ENCODE results near the gene MAST4.

Gene MAST4

DNA sequence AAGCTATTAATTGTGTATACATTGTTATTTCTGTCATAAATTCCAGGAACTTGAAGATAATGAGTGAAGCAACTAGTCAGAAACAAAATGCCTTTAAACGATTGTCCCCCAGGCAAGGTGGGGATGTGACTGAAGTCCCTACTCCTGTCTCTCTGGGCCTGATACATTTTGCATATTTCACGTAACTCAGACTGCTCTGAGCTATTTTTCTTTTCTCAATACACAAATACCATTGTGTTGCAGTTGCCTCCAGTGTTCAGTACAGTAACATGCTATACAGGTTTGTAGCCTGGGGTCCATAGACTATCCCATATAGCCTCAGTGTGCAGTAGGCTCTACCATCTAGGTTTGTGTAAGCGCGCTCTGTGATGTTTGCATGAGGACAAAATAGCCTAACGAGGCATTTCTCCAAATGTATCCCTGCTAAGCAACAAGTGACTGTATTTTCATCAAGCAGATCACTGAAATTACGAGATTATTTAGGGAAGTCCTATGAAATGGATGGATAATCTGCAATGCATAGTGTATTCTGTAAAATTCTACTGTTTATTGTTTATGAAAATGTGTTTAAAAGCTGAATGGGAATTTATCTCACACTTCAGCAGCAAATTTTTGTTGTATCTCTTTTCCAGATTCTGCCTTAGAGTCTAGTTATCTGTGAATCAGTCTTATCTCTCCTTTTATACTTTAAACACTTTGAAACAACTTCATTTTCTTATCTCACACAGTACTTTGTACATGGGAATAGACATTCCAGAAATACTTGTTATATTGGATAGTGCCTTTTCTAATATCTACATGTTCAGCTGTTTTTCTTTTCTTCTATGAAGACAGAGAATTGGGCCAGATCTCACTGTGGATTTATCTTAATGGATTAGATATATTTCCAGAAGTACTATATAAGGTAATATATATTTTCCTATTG is 449.9 kb downstream of the MAST4 start:
- no peaks in the 10 kb centered on the region for H3K36me3 ChIP-seq (ENCODE audit: control insufficient read depth, insufficient read depth, low read length)
- no peak overlapping the region for H3K9ac ChIP-seq
- no peaks in the 10 kb centered on the region for H3K9me3 ChIP-seq (ENCODE audit: control insufficient read depth, low read length)
- no peak overlapping the region for H3K4me2 ChIP-seq (ENCODE audit: low read length)
- no peaks in the 10 kb centered on the region for H3K27me3 ChIP-seq (ENCODE audit: control insufficient read depth, insufficient read depth, low read length)
- peaks cover 23% of the 10 kb centered on the region for H3K4me1 ChIP-seq
- H3K4me3 ChIP-seq (ENCODE audit: low read depth, low read length): no peak overlapping the region
- H3K79me2 ChIP-seq: peaks cover 18% of the 10 kb centered on the region
- no peak for TF ChIP-seq CTCF (IDR thresholded peaks at IDR 0.05)
- H3K27ac ChIP-seq: no peak overlapping the region
- no peak overlapping the region for H2AFZ ChIP-seq

- Histone ChIP-seq H3K4me1 (peaks cover 25% of the 10 kb centered on the region), H3K4me2 (ENCODE audit: low read length) (no peak overlapping the region), H3K27me3 (ENCODE audit: control insufficient read depth, insufficient read depth, low read length) (no peaks in the 10 kb centered on the region), H2AFZ (no peak overlapping the region), H3K9ac (no peak overlapping the region), H3K4me3 (ENCODE audit: low read depth, low read length) (no peak overlapping the region), H3K36me3 (ENCODE audit: control insufficient read depth, insufficient read depth, low read length) (no peaks in the 10 kb centered on the region), H3K79me2 (peaks cover 9% of the 10 kb centered on the region), H3K27ac (no peak overlapping the region), H3K9me3 (ENCODE audit: control insufficient read depth, low read length) (no peaks in the 10 kb centered on the region)
- TF ChIP-seq CTCF (IDR thresholded peaks at IDR 0.05): no peak
These were observed 451.0 kb downstream of the MAST4 start for GRCh38 chr5:67047160-67047559.

DNA sequence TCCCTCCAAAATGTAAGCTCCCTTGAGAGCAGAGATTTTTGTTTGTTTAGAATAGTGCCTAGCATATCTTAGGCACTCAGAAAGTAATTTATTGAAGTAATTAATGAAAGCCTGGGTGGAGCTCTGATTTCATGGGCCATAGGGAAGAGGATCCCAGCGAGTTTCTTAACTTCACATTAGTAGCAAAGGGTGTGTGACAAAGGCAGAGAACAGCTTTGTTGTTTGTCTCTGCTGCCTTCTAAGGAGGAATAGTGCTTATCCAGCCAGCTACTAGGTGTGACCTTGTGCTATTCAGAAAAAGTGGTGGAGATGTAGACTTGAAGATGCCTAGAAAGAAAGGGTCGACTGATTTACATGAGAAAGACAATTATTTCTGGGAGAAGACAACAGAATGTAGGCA is 451.4 kb downstream of the MAST4 start:
- no peaks in the 10 kb centered on the region for H3K9me3 ChIP-seq (ENCODE audit: control insufficient read depth, low read length)
- no peaks in the 10 kb centered on the region for H3K36me3 ChIP-seq (ENCODE audit: control insufficient read depth, insufficient read depth, low read length)
- no peak overlapping the region for H3K9ac ChIP-seq
- no peak overlapping the region for H3K4me2 ChIP-seq (ENCODE audit: low read length)
- peaks cover 7% of the 10 kb centered on the region for H3K79me2 ChIP-seq
- no peaks in the 10 kb centered on the region for H3K27me3 ChIP-seq (ENCODE audit: control insufficient read depth, insufficient read depth, low read length)
- no peak overlapping the region for H3K4me3 ChIP-seq (ENCODE audit: low read depth, low read length)
- H3K4me1 ChIP-seq: peaks cover 25% of the 10 kb centered on the region
- H2AFZ ChIP-seq: no peak overlapping the region
- no peak for TF ChIP-seq CTCF (IDR thresholded peaks at IDR 0.05)
- H3K27ac ChIP-seq: no peak overlapping the region

DNA sequence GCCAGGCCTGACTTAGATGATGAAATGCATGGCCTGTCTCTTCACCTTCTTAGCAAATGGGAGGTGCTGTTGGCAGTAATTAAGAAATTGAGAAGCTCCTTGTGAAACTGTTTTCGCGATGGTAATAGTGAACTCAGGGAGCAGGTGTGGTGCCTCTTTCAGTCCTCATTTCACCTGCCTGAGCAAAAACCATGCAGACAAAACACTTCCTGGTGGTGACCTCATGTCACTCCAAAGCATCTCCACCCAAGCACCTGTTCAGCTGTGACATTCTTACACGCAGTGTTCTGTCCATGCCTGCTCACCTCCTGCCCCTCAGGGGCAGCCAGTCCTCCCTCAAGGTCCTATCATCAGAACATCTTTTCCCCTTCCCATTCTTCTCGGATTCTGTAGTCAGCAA is 453.9 kb downstream of the MAST4 start:
- H3K79me2 ChIP-seq: peaks cover 10% of the 10 kb centered on the region
- H3K4me2 ChIP-seq (ENCODE audit: low read length): no peak overlapping the region
- H3K27me3 ChIP-seq (ENCODE audit: control insufficient read depth, insufficient read depth, low read length): no peaks in the 10 kb centered on the region
- H3K9ac ChIP-seq: no peak overlapping the region
- H3K4me3 ChIP-seq (ENCODE audit: low read depth, low read length): no peak overlapping the region
- H3K9me3 ChIP-seq (ENCODE audit: control insufficient read depth, low read length): no peaks in the 10 kb centered on the region
- H3K4me1 ChIP-seq: peaks cover 25% of the 10 kb centered on the region
- no peak overlapping the region for H2AFZ ChIP-seq
- TF ChIP-seq CTCF (IDR thresholded peaks at IDR 0.05): no peak
- no peak overlapping the region for H3K27ac ChIP-seq
- H3K36me3 ChIP-seq (ENCODE audit: control insufficient read depth, insufficient read depth, low read length): no peaks in the 10 kb centered on the region

DNA sequence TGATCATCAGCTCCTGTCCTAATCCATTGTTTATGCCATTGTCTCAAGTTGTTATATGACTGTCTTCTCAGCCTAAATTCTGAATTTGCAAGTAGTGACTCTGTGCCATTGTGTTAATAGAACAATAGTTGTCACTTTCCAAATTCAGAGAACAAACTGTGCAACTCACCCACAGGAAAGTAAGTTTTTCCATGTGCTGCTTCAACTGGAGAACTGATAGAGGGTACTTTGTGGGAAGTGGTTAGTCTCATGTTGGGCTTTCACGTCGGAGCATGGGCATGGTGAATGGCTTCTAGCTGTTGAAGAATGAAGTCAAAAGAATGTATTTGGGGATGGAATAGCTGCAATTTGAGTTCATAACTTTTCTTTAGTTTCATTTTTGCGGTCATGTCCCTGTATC is 454.4 kb downstream of the MAST4 start:
- H3K36me3 ChIP-seq (ENCODE audit: control insufficient read depth, insufficient read depth, low read length): no peaks in the 10 kb centered on the region
- no peak overlapping the region for H3K27ac ChIP-seq
- H3K4me3 ChIP-seq (ENCODE audit: low read depth, low read length): no peak overlapping the region
- H3K9ac ChIP-seq: no peak overlapping the region
- peaks cover 14% of the 10 kb centered on the region for H3K79me2 ChIP-seq
- peaks cover 21% of the 10 kb centered on the region for H3K4me1 ChIP-seq
- H3K4me2 ChIP-seq (ENCODE audit: low read length): no peak overlapping the region
- H3K9me3 ChIP-seq (ENCODE audit: control insufficient read depth, low read length): no peaks in the 10 kb centered on the region
- H3K27me3 ChIP-seq (ENCODE audit: control insufficient read depth, insufficient read depth, low read length): no peaks in the 10 kb centered on the region
- H2AFZ ChIP-seq: no peak overlapping the region
- TF ChIP-seq CTCF (IDR thresholded peaks at IDR 0.05): no peak
